WTC11 (cell line): ENCODE data around the gene RGCC. TPM values are rescaled to one million over a fixed set of nuclear protein-coding genes. Genes with fewer than 3 reads are reported as not detected.

Experiments used
- ATAC-seq: fragments of 200-7000 bp; cut with Tn5 transposase; 2 replicates; pipeline ENCODE4 v1.10.0; 2021; ENCODE audit warnings: mild to moderate bottlenecking, moderate library complexity
- CTCF ChIA-PET: fragments of 300-600 bp; sonication (Branson Sonifier 250); formaldehyde crosslinking; loops from one replicate; lab custom pipeline; 2021; ENCODE audit warnings: antibody characterized with exemption; lab: Charles Lee
- POLR2A ChIA-PET: fragments of 350-600 bp; sonication (Branson Sonifier 250); formaldehyde crosslinking; loops from one replicate; lab custom pipeline; 2021; ENCODE audit warnings: antibody characterized with exemption; lab: Charles Lee
- DNase-seq: peaks from one replicate; pipeline ENCODE4 v3.0.0; 2021; ENCODE audit warnings: low spot score
- H3K27ac Mint-ChIP-seq: 2 replicates; pipeline ENCODE4 v1.8.0; 2021; ENCODE audit warnings: mixed read lengths
- H3K27me3 Mint-ChIP-seq: 2 replicates; pipeline ENCODE4 v1.8.0; 2021; ENCODE audit warnings: low read depth, mild to moderate bottlenecking, moderate library complexity, mixed read lengths
- H3K36me3 Mint-ChIP-seq: 2 replicates; pipeline ENCODE4 v1.8.0; 2021; ENCODE audit warnings: mixed read lengths
- H3K4me1 Mint-ChIP-seq: 2 replicates; pipeline ENCODE4 v1.8.0; 2022; ENCODE audit warnings: mixed read lengths
- H3K4me3 Mint-ChIP-seq: 2 replicates; pipeline ENCODE4 v1.8.0; 2021; ENCODE audit warnings: mild to moderate bottlenecking, moderate library complexity, mixed read lengths
- H3K9me3 Mint-ChIP-seq: 2 replicates; pipeline ENCODE4 v1.8.0; 2021; ENCODE audit warnings: mixed read lengths
- ATF1 ChIP-seq: sonication (generic); formaldehyde crosslinking; IDR thresholded peaks from 2 replicates; pipeline ENCODE4 v1.8.1; 2023; ENCODE audit warnings: mild to moderate bottlenecking, moderate library complexity, missing genetic modification reagents
- CREM ChIP-seq: sonication (generic); formaldehyde crosslinking; IDR thresholded peaks from 2 replicates; pipeline ENCODE4 v1.8.1; 2022; ENCODE audit warnings: mild to moderate bottlenecking, missing genetic modification reagents, moderate library complexity
- FOXK1 ChIP-seq: sonication (generic); formaldehyde crosslinking; IDR thresholded peaks from 2 replicates; pipeline ENCODE4 v1.8.0; 2022; ENCODE audit warnings: mild to moderate bottlenecking, moderate library complexity, missing genetic modification reagents
- HMGA2 ChIP-seq: fragments of 250-450 bp; sonication (Bioruptor Pico); IDR thresholded peaks from 2 replicates; pipeline ENCODE4 v1.4.0; 2021; ENCODE audit warnings: mild to moderate bottlenecking, moderate library complexity
- IRF2 ChIP-seq: sonication (generic); formaldehyde crosslinking; IDR thresholded peaks from 2 replicates; pipeline ENCODE4 v1.8.0; 2022; ENCODE audit warnings: low read depth, missing genetic modification reagents, borderline replicate concordance
- NFE2L1 ChIP-seq: sonication (generic); formaldehyde crosslinking; IDR thresholded peaks from 2 replicates; pipeline ENCODE4 v1.8.1; 2023; ENCODE audit warnings: missing genetic modification reagents
- RELA ChIP-seq: sonication (generic); formaldehyde crosslinking; IDR thresholded peaks from 2 replicates; pipeline ENCODE4 v1.8.1; 2022; ENCODE audit warnings: missing genetic modification reagents, mild to moderate bottlenecking, borderline replicate concordance
- ZNF121 ChIP-seq: sonication (generic); formaldehyde crosslinking; IDR thresholded peaks from 2 replicates; pipeline ENCODE4 v1.8.0; 2023; ENCODE audit warnings: missing genetic modification reagents
- ZNF138 ChIP-seq: sonication (generic); formaldehyde crosslinking; conservative IDR thresholded peaks from 2 replicates; pipeline ENCODE4 v1.8.1; 2022; ENCODE audit warnings: mild to moderate bottlenecking, moderate library complexity, missing genetic modification reagents
- ZNF416 ChIP-seq: fragments of 250-450 bp; sonication (Bioruptor Pico); IDR thresholded peaks from 2 replicates; pipeline ENCODE4 v1.9.0; 2021; ENCODE audit warnings: mild to moderate bottlenecking, inconsistent platforms
- total RNA-seq: library from RNA; stranded (reverse); gene quantifications from 3 replicates; pipeline ENCODE4 v1.2.3, GENCODE V29; 2021
- TF ChIP-seq, protein P1 (sequence below): sonication (generic); formaldehyde crosslinking; IDR thresholded peaks from 2 replicates; pipeline ENCODE4 v1.8.0; 2022; ENCODE audit warnings: missing genetic modification reagents
- TF ChIP-seq, protein P2 (sequence below): sonication (generic); formaldehyde crosslinking; IDR thresholded peaks from 2 replicates; pipeline ENCODE4 v1.8.0; 2023; ENCODE audit warnings: mild to moderate bottlenecking, missing genetic modification reagents
- TF ChIP-seq, protein P3 (sequence below): fragments of 250-450 bp; sonication (Bioruptor Pico); IDR thresholded peaks from 2 replicates; pipeline ENCODE4 v2.1.2; 2022; ENCODE audit warnings: mild to moderate bottlenecking, moderate library complexity
- TF ChIP-seq, protein P4 (sequence below): sonication (generic); formaldehyde crosslinking; IDR thresholded peaks from 2 replicates; pipeline ENCODE4 v1.8.1; 2023; ENCODE audit warnings: mild to moderate bottlenecking, missing genetic modification reagents, borderline replicate concordance
- TF ChIP-seq, protein P5 (sequence below): sonication (generic); formaldehyde crosslinking; IDR thresholded peaks from 2 replicates; pipeline ENCODE4 v1.8.1; 2022; ENCODE audit warnings: low read depth, mild to moderate bottlenecking, moderate library complexity, missing genetic modification reagents, borderline replicate concordance
- TF ChIP-seq, protein P6 (sequence below): fragments of 250-450 bp; sonication (Bioruptor Pico); IDR thresholded peaks from 2 replicates; pipeline ENCODE4 v1.9.0; 2021; ENCODE audit warnings: mild to moderate bottlenecking
- TF ChIP-seq, protein P7 (sequence below): sonication (generic); formaldehyde crosslinking; IDR thresholded peaks from 2 replicates; pipeline ENCODE4 v1.8.0; 2023; ENCODE audit warnings: missing genetic modification reagents
- TF ChIP-seq, protein P8 (sequence below): sonication (generic); formaldehyde crosslinking; IDR thresholded peaks from 2 replicates; pipeline ENCODE4 v1.8.1; 2023; ENCODE audit warnings: mild to moderate bottlenecking, missing genetic modification reagents, moderate library complexity
- TF ChIP-seq, protein P9 (sequence below): fragments of 250-450 bp; sonication (Bioruptor Pico); IDR thresholded peaks from 2 replicates; pipeline ENCODE4 v1.9.0; 2021; ENCODE audit warnings: moderate library complexity, mild to moderate bottlenecking, inconsistent platforms, borderline replicate concordance

RGCC gene
- total RNA-seq, 1 experiment from 2014 or later = 0.48 TPM

DNA sequence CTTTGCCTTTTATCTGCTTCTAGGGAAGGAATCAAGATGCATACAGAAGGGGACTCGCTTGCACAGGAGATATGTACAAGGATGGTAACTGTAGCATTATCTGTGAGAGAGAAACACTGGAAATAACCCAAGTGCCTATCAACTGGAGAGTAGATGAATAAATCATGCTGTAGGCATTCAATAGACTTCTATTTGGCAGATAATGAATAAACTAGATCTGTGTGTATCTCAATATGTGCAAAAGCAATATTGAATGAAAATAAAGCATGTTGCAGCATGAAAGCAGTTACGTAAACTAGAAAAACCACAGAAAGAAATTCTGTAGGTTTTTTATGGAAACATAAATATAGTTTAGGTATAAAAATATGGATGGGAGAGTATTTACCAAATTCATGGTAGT is 38.6 kb upstream of the RGCC start (continued):
- TF ChIP-seq, protein P1, sequence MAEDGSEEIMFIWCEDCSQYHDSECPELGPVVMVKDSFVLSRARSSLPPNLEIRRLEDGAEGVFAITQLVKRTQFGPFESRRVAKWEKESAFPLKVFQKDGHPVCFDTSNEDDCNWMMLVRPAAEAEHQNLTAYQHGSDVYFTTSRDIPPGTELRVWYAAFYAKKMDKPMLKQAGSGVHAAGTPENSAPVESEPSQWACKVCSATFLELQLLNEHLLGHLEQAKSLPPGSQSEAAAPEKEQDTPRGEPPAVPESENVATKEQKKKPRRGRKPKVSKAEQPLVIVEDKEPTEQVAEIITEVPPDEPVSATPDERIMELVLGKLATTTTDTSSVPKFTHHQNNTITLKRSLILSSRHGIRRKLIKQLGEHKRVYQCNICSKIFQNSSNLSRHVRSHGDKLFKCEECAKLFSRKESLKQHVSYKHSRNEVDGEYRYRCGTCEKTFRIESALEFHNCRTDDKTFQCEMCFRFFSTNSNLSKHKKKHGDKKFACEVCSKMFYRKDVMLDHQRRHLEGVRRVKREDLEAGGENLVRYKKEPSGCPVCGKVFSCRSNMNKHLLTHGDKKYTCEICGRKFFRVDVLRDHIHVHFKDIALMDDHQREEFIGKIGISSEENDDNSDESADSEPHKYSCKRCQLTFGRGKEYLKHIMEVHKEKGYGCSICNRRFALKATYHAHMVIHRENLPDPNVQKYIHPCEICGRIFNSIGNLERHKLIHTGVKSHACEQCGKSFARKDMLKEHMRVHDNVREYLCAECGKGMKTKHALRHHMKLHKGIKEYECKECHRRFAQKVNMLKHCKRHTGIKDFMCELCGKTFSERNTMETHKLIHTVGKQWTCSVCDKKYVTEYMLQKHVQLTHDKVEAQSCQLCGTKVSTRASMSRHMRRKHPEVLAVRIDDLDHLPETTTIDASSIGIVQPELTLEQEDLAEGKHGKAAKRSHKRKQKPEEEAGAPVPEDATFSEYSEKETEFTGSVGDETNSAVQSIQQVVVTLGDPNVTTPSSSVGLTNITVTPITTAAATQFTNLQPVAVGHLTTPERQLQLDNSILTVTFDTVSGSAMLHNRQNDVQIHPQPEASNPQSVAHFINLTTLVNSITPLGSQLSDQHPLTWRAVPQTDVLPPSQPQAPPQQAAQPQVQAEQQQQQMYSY = no peak
- TF ChIP-seq FOXK1 (CRISPR knock-in tag) (no peak), CREM (CRISPR knock-in tag) (no peak), IRF2 (CRISPR knock-in tag) (no peak)
- TF ChIP-seq, protein P2, sequence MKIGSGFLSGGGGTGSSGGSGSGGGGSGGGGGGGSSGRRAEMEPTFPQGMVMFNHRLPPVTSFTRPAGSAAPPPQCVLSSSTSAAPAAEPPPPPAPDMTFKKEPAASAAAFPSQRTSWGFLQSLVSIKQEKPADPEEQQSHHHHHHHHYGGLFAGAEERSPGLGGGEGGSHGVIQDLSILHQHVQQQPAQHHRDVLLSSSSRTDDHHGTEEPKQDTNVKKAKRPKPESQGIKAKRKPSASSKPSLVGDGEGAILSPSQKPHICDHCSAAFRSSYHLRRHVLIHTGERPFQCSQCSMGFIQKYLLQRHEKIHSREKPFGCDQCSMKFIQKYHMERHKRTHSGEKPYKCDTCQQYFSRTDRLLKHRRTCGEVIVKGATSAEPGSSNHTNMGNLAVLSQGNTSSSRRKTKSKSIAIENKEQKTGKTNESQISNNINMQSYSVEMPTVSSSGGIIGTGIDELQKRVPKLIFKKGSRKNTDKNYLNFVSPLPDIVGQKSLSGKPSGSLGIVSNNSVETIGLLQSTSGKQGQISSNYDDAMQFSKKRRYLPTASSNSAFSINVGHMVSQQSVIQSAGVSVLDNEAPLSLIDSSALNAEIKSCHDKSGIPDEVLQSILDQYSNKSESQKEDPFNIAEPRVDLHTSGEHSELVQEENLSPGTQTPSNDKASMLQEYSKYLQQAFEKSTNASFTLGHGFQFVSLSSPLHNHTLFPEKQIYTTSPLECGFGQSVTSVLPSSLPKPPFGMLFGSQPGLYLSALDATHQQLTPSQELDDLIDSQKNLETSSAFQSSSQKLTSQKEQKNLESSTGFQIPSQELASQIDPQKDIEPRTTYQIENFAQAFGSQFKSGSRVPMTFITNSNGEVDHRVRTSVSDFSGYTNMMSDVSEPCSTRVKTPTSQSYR (CRISPR knock-in tag) = no peak

DNA sequence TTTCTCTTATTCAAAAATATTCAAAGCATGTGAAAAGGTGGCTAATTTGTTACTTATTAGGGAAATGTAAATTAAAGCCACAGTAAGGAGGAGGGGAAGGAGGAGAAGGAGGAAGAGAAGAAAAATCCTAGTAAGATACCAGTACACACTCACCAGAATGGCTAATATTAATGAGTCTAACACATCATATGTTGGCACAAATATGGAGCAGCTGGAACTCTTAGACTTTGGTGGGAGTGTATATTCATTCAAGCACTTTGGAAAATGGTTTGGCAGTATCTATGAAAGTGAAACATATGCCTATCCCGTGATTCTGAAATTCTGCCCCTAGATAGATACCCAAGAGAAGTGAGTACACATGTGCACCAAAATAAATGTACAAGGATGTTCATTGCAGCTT is 38.1 kb upstream of the RGCC start:
- H3K9me3 Mint-ChIP-seq = peaks cover 6% of the 10 kb centered on the region
- peaks cover 9% of the 10 kb centered on the region for H3K4me1 Mint-ChIP-seq
- no peak overlapping the region for H3K4me3 Mint-ChIP-seq
- H3K36me3 Mint-ChIP-seq = no peaks in the 10 kb centered on the region
- no peak overlapping the region for H3K27ac Mint-ChIP-seq
- no peak for ATAC-seq
- no peaks in the 10 kb centered on the region for H3K27me3 Mint-ChIP-seq
- DNase-seq = no peak
- ChIA-PET CTCF (no interaction called here), POLR2A (no interaction called here)
- TF ChIP-seq NFE2L1 (CRISPR knock-in tag) (no peak), ZNF121 (no peak), HMGA2 (CRISPR knock-in tag) (no peak), CREM (CRISPR knock-in tag) (no peak), ZNF138 (CRISPR knock-in tag) (no peak), ATF1 (CRISPR knock-in tag) (no peak), RELA (CRISPR knock-in tag) (no peak), ZNF416 (CRISPR knock-in tag) (no peak)
- TF ChIP-seq, protein P3, sequence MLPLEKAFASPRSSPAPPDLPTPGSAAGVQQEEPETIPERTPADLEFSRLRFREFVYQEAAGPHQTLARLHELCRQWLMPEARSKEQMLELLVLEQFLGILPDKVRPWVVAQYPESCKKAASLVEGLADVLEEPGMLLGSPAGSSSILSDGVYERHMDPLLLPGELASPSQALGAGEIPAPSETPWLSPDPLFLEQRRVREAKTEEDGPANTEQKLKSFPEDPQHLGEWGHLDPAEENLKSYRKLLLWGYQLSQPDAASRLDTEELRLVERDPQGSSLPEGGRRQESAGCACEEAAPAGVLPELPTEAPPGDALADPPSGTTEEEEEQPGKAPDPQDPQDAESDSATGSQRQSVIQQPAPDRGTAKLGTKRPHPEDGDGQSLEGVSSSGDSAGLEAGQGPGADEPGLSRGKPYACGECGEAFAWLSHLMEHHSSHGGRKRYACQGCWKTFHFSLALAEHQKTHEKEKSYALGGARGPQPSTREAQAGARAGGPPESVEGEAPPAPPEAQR (CRISPR knock-in tag) = no peak
- TF ChIP-seq, protein P4, sequence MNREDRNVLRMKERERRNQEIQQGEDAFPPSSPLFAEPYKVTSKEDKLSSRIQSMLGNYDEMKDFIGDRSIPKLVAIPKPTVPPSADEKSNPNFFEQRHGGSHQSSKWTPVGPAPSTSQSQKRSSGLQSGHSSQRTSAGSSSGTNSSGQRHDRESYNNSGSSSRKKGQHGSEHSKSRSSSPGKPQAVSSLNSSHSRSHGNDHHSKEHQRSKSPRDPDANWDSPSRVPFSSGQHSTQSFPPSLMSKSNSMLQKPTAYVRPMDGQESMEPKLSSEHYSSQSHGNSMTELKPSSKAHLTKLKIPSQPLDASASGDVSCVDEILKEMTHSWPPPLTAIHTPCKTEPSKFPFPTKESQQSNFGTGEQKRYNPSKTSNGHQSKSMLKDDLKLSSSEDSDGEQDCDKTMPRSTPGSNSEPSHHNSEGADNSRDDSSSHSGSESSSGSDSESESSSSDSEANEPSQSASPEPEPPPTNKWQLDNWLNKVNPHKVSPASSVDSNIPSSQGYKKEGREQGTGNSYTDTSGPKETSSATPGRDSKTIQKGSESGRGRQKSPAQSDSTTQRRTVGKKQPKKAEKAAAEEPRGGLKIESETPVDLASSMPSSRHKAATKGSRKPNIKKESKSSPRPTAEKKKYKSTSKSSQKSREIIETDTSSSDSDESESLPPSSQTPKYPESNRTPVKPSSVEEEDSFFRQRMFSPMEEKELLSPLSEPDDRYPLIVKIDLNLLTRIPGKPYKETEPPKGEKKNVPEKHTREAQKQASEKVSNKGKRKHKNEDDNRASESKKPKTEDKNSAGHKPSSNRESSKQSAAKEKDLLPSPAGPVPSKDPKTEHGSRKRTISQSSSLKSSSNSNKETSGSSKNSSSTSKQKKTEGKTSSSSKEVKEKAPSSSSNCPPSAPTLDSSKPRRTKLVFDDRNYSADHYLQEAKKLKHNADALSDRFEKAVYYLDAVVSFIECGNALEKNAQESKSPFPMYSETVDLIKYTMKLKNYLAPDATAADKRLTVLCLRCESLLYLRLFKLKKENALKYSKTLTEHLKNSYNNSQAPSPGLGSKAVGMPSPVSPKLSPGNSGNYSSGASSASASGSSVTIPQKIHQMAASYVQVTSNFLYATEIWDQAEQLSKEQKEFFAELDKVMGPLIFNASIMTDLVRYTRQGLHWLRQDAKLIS (CRISPR knock-in tag) = no peak
- TF ChIP-seq, protein P5, sequence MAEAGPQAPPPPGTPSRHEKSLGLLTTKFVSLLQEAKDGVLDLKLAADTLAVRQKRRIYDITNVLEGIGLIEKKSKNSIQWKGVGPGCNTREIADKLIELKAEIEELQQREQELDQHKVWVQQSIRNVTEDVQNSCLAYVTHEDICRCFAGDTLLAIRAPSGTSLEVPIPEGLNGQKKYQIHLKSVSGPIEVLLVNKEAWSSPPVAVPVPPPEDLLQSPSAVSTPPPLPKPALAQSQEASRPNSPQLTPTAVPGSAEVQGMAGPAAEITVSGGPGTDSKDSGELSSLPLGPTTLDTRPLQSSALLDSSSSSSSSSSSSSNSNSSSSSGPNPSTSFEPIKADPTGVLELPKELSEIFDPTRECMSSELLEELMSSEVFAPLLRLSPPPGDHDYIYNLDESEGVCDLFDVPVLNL (CRISPR knock-in tag) = no peak
- TF ChIP-seq, protein P6, sequence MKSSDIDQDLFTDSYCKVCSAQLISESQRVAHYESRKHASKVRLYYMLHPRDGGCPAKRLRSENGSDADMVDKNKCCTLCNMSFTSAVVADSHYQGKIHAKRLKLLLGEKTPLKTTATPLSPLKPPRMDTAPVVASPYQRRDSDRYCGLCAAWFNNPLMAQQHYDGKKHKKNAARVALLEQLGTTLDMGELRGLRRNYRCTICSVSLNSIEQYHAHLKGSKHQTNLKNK (CRISPR knock-in tag) = no peak
- TF ChIP-seq, protein P7, sequence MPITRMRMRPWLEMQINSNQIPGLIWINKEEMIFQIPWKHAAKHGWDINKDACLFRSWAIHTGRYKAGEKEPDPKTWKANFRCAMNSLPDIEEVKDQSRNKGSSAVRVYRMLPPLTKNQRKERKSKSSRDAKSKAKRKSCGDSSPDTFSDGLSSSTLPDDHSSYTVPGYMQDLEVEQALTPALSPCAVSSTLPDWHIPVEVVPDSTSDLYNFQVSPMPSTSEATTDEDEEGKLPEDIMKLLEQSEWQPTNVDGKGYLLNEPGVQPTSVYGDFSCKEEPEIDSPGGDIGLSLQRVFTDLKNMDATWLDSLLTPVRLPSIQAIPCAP (CRISPR knock-in tag) = no peak
- TF ChIP-seq, protein P8, sequence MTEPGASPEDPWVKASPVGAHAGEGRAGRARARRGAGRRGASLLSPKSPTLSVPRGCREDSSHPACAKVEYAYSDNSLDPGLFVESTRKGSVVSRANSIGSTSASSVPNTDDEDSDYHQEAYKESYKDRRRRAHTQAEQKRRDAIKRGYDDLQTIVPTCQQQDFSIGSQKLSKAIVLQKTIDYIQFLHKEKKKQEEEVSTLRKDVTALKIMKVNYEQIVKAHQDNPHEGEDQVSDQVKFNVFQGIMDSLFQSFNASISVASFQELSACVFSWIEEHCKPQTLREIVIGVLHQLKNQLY = no peak
- TF ChIP-seq, protein P9, sequence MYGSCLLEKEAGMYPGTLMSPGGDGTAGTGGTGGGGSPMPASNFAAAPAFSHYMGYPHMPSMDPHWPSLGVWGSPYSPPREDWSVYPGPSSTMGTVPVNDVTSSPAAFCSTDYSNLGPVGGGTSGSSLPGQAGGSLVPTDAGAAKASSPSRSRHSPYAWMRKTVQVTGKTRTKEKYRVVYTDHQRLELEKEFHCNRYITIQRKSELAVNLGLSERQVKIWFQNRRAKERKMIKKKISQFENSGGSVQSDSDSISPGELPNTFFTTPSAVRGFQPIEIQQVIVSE = no peak
